PC-3 (cell line): ENCODE data around the gene TESK1.

ENCODE experiments used
- CTCF ChIP-seq: fragments of 300-600 bp; sonication (generic); conservative IDR thresholded peaks from 2 replicates; pipeline ENCODE4 v1.5.1; 2017; ENCODE audit warnings: antibody characterized with exemption, low read depth, mild to moderate bottlenecking, low read length
- EZH2 ChIP-seq: fragments of 300-600 bp; sonication (generic); IDR thresholded peaks from one replicate; pipeline ENCODE4 v1.6.1; 2017; ENCODE audit warnings: antibody characterized with exemption, mild to moderate bottlenecking, low read length; ENCODE audit not compliant: unreplicated experiment
- EZH2phosphoT487 ChIP-seq: fragments of 300-600 bp; sonication (generic); IDR thresholded peaks from 2 replicates; pipeline ENCODE4 v1.6.1; 2018; ENCODE audit warnings: mild to moderate bottlenecking, antibody characterized with exemption, low read length, borderline replicate concordance

GRCh38 chr9:35564658-35565061, 40.4 kb upstream of the TESK1 start:
- TF ChIP-seq EZH2 (no peak), CTCF (no peak), EZH2phosphoT487 (no peak)
